Progenitor cell of endocrine pancreas (in vitro differentiated cells): ENCODE data around the gene ARCN1. TPM values are rescaled to one million over a fixed set of nuclear protein-coding genes. Genes with fewer than 3 reads are reported as not detected.
A peak's percentile ranks its signal among the peaks of the same experiment; 100 is the strongest.

Source experiments
- DNase-seq: peaks from one replicate; pipeline ENCODE4 v3.0.0; 2021; ENCODE audit warnings: low spot score; ENCODE audit not compliant: unreplicated experiment
- H3K27ac Mint-ChIP-seq: 2 replicates; pipeline ENCODE4 v1.8.0; 2021; ENCODE audit warnings: mild to moderate bottlenecking, moderate library complexity, mixed read lengths
- H3K27me3 Mint-ChIP-seq: 2 replicates; pipeline ENCODE4 v1.8.0; 2021; ENCODE audit warnings: mixed read lengths
- H3K36me3 Mint-ChIP-seq: 2 replicates; pipeline ENCODE4 v1.8.0; 2022; ENCODE audit warnings: mixed read lengths; ENCODE audit not compliant: insufficient read depth
- H3K4me1 Mint-ChIP-seq: 2 replicates; pipeline ENCODE4 v1.8.0; 2021; ENCODE audit warnings: low read depth, mixed read lengths
- H3K4me3 Mint-ChIP-seq: 2 replicates; pipeline ENCODE4 v1.8.0; 2021; ENCODE audit warnings: low read depth, mild to moderate bottlenecking, moderate library complexity, mixed read lengths
- H3K9me3 Mint-ChIP-seq: 2 replicates; pipeline ENCODE4 v1.8.0; 2021; ENCODE audit warnings: low read depth, mixed read lengths
- CTCF ChIP-seq: fragments of 200-600 bp; sonication (generic); IDR thresholded peaks from one replicate; pipeline ENCODE4 v1.5.0; 2021; ENCODE audit warnings: antibody characterized with exemption, mild to moderate bottlenecking; ENCODE audit not compliant: unreplicated experiment
- total RNA-seq: library from RNA; stranded (reverse); gene quantifications from 2 replicates; pipeline ENCODE4 v1.2.1, GENCODE V29; 2021

Gene ARCN1
- total RNA-seq, 1 donor from 2014 or later: 112 TPM

GRCh38 chr11:118622376-118623268, 50.4 kb downstream of the ARCN1 start:
- H3K4me1 Mint-ChIP-seq: peaks cover 32% of the 10 kb centered on the region
- H3K36me3 Mint-ChIP-seq: peaks cover 2% of the 10 kb centered on the region
- no peaks in the 10 kb centered on the region for H3K27me3 Mint-ChIP-seq
- peak overlapping the region; percentile 84 for H3K4me3 Mint-ChIP-seq
- no peak for DNase-seq
- no peak overlapping the region for H3K27ac Mint-ChIP-seq
- no peaks in the 10 kb centered on the region for H3K9me3 Mint-ChIP-seq
- no peak for TF ChIP-seq CTCF

GRCh38 chr11:118623269-118623655, 51.1 kb downstream of the ARCN1 start:
- DNase-seq: no peak
- Mint-ChIP-seq H3K36me3 (peaks cover 3% of the 10 kb centered on the region), H3K4me1 (peaks cover 25% of the 10 kb centered on the region), H3K4me3 (no peak overlapping the region), H3K9me3 (no peaks in the 10 kb centered on the region), H3K27me3 (no peaks in the 10 kb centered on the region), H3K27ac (no peak overlapping the region)
- TF ChIP-seq CTCF: no peak

GRCh38 chr11:118625036-118625690, 53.0 kb downstream of the ARCN1 start:
- no peak for TF ChIP-seq CTCF
- H3K4me3 Mint-ChIP-seq: no peak overlapping the region
- no peaks in the 10 kb centered on the region for H3K27me3 Mint-ChIP-seq
- no peak for DNase-seq
- H3K27ac Mint-ChIP-seq: no peak overlapping the region
- peaks cover 10% of the 10 kb centered on the region for H3K36me3 Mint-ChIP-seq
- no peaks in the 10 kb centered on the region for H3K9me3 Mint-ChIP-seq
- peaks cover 15% of the 10 kb centered on the region for H3K4me1 Mint-ChIP-seq

GRCh38 chr11:118625976-118626375, 53.8 kb downstream of the ARCN1 start:
- TF ChIP-seq CTCF: no peak
- Mint-ChIP-seq H3K27ac (no peak overlapping the region), H3K9me3 (no peaks in the 10 kb centered on the region), H3K4me1 (peaks cover 9% of the 10 kb centered on the region), H3K27me3 (no peaks in the 10 kb centered on the region), H3K36me3 (peaks cover 10% of the 10 kb centered on the region), H3K4me3 (no peak overlapping the region)
- DNase-seq: no peak

GRCh38 chr11:118627566-118627965, 55.4 kb downstream of the ARCN1 start:
- no peak for DNase-seq
- H3K27ac Mint-ChIP-seq: no peak overlapping the region

More at GRCh38 chr11:118627566-118627965, 55.4 kb downstream of the ARCN1 start:
- TF ChIP-seq CTCF: no peak
- Mint-ChIP-seq H3K27me3 (no peaks in the 10 kb centered on the region), H3K9me3 (no peaks in the 10 kb centered on the region), H3K4me3 (no peak overlapping the region), H3K36me3 (peaks cover 15% of the 10 kb centered on the region), H3K4me1 (peaks cover 4% of the 10 kb centered on the region)
